HCT116 (cell line): Measurements from ENCODE around the gene PDZD4.

Experiments used
- CBX3 ChIP-seq: IDR thresholded peaks from 2 replicates; pipeline ENCODE4 v1.6.1; 2012; ENCODE audit warnings: low read depth
- CEBPB ChIP-seq: IDR thresholded peaks from 2 replicates; pipeline ENCODE4 v1.6.1; 2012; ENCODE audit warnings: low read depth
- CTCF ChIP-seq, 3 experiments: fragments of 200-600 bp in 1 of 3; sonication (generic) in 1 of 3; IDR thresholded peaks in 2 of 3; conservative IDR thresholded peaks in 1 of 3; 2 replicates each; pipeline ENCODE4 v1.5.1; 2012 to 2017; ENCODE audit warnings: low read depth in 2 of 3, low read length in 2 of 3, antibody characterized with exemption in 1 of 3, borderline replicate concordance in 1 of 3, control low read depth in 1 of 3, mild to moderate bottlenecking in 1 of 3, mixed read lengths in 1 of 3, mixed run types in 1 of 3, moderate library complexity in 1 of 3; ENCODE audit not compliant: insufficient read depth in 1 of 3
- EGR1 ChIP-seq: IDR thresholded peaks from 2 replicates; pipeline ENCODE4 v1.6.1; 2012; ENCODE audit warnings: low read depth
- EZH2 ChIP-seq: fragments of 200-600 bp; sonication (generic); IDR thresholded peaks from 2 replicates; pipeline ENCODE4 v1.6.1; 2017; ENCODE audit warnings: antibody characterized with exemption, mixed run types
- EZH2phosphoT487 ChIP-seq: fragments of 200-600 bp; IDR thresholded peaks from 2 replicates; pipeline ENCODE4 v1.6.1; 2018; ENCODE audit warnings: antibody characterized with exemption, borderline replicate concordance
- FOSL1 ChIP-seq: IDR thresholded peaks from 2 replicates; pipeline ENCODE4 v1.6.1; 2012; ENCODE audit warnings: low read depth
- MAX ChIP-seq: IDR thresholded peaks from 2 replicates; pipeline ENCODE4 v1.6.1; 2012
- POLR2A ChIP-seq: IDR thresholded peaks from 2 replicates; pipeline ENCODE4 v1.7.0; 2011; ENCODE audit warnings: borderline replicate concordance; ENCODE audit not compliant: insufficient read depth, insufficient read length; ENCODE audit errors: extremely low read depth
- POLR2AphosphoS5 ChIP-seq: IDR thresholded peaks from 2 replicates; pipeline ENCODE4 v1.6.1; 2011; ENCODE audit warnings: mild to moderate bottlenecking, low read depth, low read length, moderate library complexity
- RAD21 ChIP-seq: IDR thresholded peaks from 2 replicates; pipeline ENCODE4 v1.6.1; 2012; ENCODE audit warnings: low read depth, mild to moderate bottlenecking
- REST ChIP-seq: IDR thresholded peaks from 2 replicates; pipeline ENCODE4 v1.6.1; 2012; ENCODE audit warnings: low read depth
- SIN3A ChIP-seq: IDR thresholded peaks from 2 replicates; pipeline ENCODE4 v1.6.1; 2012; ENCODE audit warnings: low read depth
- SRF ChIP-seq: IDR thresholded peaks from 2 replicates; pipeline ENCODE4 v1.6.1; 2012; ENCODE audit warnings: low read depth

GRCh38 chrX:153845195-153845594 is 14.9 kb upstream of the PDZD4 start:
- TF ChIP-seq CTCF (IDR thresholded peaks at IDR 0.05 in 2 of 3, conservative IDR thresholded peaks at IDR 0.05 in 1 of 3; ENCODE audit: borderline replicate concordance in 1 of 3, insufficient read depth in 1 of 3, low read depth in 2 of 3, low read length in 2 of 3) (no peak), EZH2 (no peak), EZH2phosphoT487 (no peak), SIN3A (no peak), POLR2A (no peak), MAX (no peak), POLR2AphosphoS5 (no peak), CBX3 (no peak), CEBPB (no peak), FOSL1 (no peak), REST (no peak), SRF (no peak), RAD21 (no peak), EGR1 (no peak)
